Muscle layer of duodenum (tissue), 2 donors: Measurements from ENCODE around the gene PIEZO1.
"Not testable (repeated sequence)": the region's sequence is repeated elsewhere in the genome, so short reads cannot be mapped to it uniquely, and the experiment has no call there.

Experiments used
- H3K27ac ChIP-seq: one replicate; pipeline ENCODE4 v1.7.0; 2013; ENCODE audit warnings: mild to moderate bottlenecking, low read length
- H3K27me3 ChIP-seq: one replicate; pipeline ENCODE4 v1.7.0; 2013; ENCODE audit warnings: low read depth, mild to moderate bottlenecking, control low read depth, low read length
- H3K36me3 ChIP-seq, 2 donors: one replicate each; pipeline ENCODE4 v1.7.0; 2013; ENCODE audit warnings: low read length in 2 of 2, control low read depth in 1 of 2, mild to moderate bottlenecking in 1 of 2; ENCODE audit not compliant: insufficient read depth in 2 of 2, control insufficient read depth in 1 of 2
- H3K4me1 ChIP-seq, 2 donors: one replicate each; pipeline ENCODE4 v1.7.0; 2013; ENCODE audit warnings: low read length in 2 of 2, mild to moderate bottlenecking in 2 of 2, control low read depth in 1 of 2, moderate library complexity in 1 of 2; ENCODE audit not compliant: insufficient read depth in 2 of 2, control insufficient read depth in 1 of 2
- H3K4me3 ChIP-seq, 2 donors: one replicate each; pipeline ENCODE4 v1.7.0; 2013; ENCODE audit warnings: low read length in 2 of 2, low read depth in 1 of 2, mild to moderate bottlenecking in 1 of 2
- H3K9me3 ChIP-seq, 2 donors: one replicate each; pipeline ENCODE4 v1.7.0; 2013; ENCODE audit warnings: low read length in 2 of 2, control low read depth in 1 of 2, mild to moderate bottlenecking in 1 of 2; ENCODE audit not compliant: control insufficient read depth in 1 of 2
- donor health status: healthy.

The PIEZO1 gene

GRCh38 chr16:88681084-88681680 lies 103.8 kb downstream of the PIEZO1 start:
- Histone ChIP-seq H3K9me3 (no peaks in the 10 kb centered on the region), H3K36me3 (no peaks in the 10 kb centered on the region), H3K27me3 (peaks cover 28% of the 10 kb centered on the region), H3K4me1 (peaks cover 0 to 17% of the 10 kb centered on the region in 2 donors), H3K4me3 (no peak overlapping the region), H3K27ac (no peak overlapping the region)

GRCh38 chr16:88680554-88681083 lies 104.4 kb downstream of the PIEZO1 start:
- Histone ChIP-seq H3K4me1 (peaks cover 0 to 12% of the 10 kb centered on the region in 2 donors), H3K27ac (no peak overlapping the region), H3K4me3 (no peak overlapping the region), H3K27me3 (peaks cover 28% of the 10 kb centered on the region), H3K36me3 (no peaks in the 10 kb centered on the region), H3K9me3 (no peaks in the 10 kb centered on the region)

GRCh38 chr16:88678224-88678979 lies 106.6 kb downstream of the PIEZO1 start:
- Histone ChIP-seq H3K4me1 (peaks cover 0 to 7% of the 10 kb centered on the region in 2 donors), H3K27ac (no peak overlapping the region), H3K36me3 (no peaks in the 10 kb centered on the region), H3K4me3 (no peak overlapping the region), H3K9me3 (no peaks in the 10 kb centered on the region), H3K27me3 (peaks cover 13% of the 10 kb centered on the region)

DNA sequence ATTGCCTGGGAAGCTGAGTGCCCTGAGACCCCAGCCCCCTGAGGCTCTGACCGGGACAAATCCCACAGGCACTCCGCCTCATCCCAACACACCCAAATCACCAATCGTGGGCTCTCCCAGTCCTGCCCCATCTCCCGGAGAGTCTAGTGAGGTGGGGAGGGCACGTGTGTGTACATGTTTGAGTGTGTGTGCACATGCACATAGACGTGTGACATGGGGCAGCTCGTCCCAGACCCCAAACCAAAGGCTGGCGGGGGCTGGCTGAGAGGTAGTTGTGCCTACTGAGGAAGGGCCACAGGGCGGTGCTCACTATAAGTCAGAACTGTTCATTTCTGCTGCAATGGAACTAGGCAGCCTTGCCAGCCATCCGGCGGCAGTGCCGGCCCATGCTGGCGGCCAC lies 107.3 kb downstream of the PIEZO1 start:
- Histone ChIP-seq H3K27ac (no peak overlapping the region), H3K4me3 (no peak overlapping the region), H3K4me1 (peaks cover 0 to 7% of the 10 kb centered on the region in 2 donors), H3K27me3 (peaks cover 13% of the 10 kb centered on the region), H3K36me3 (no peaks in the 10 kb centered on the region), H3K9me3 (no peaks in the 10 kb centered on the region)

- peaks cover 5% of the 10 kb centered on the region for H3K27me3 ChIP-seq
- no peaks in the 10 kb centered on the region for H3K9me3 ChIP-seq
- no peak overlapping the region for H3K27ac ChIP-seq
- no peaks in the 10 kb centered on the region for H3K36me3 ChIP-seq
- H3K4me1 ChIP-seq, result no peaks in the 10 kb centered on the region
- no peak overlapping the region for H3K4me3 ChIP-seq
Measured at GRCh38 chr16:88676502-88677242, 108.3 kb downstream of the PIEZO1 start.

DNA sequence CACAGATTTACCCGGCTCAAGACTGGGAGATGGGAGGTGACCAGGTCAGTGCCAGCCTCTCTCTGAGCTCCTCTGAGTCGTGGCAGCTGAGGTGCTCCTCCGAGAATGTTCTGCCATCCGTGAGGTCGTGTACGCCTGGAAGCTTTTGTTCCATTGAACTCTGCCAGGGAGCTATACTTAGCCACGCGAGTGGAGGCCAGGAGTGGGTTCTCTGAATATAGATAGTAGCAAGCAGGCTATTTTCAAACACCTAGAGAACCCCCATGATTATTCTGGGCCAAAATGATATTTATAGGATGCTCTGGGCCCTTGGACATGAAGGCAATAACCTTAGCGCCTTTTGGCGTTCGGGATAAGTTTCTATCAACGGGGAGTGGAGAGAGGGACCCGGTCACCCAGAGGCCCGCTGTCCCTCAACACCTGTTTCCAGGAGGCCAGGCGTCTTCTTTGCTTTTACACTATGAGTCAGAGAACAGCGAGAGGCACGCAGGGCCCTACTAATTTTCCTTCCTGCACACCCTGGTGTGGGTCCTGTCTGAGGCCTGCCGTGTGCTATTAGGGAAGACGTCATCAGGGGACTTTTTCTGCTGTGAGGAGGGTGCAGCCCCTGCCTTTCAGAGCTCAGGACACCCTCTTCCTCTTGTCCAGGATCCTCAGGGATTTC lies 111.2 kb downstream of the PIEZO1 start:
- Histone ChIP-seq H3K9me3 (no peaks in the 10 kb centered on the region), H3K27me3 (no peaks in the 10 kb centered on the region), H3K27ac (no peak overlapping the region), H3K4me3 (no peak overlapping the region), H3K4me1 (no peaks in the 10 kb centered on the region), H3K36me3 (no peaks in the 10 kb centered on the region)

- Histone ChIP-seq H3K36me3 (no peaks in the 10 kb centered on the region), H3K4me1 (no peaks in the 10 kb centered on the region), H3K27me3 (no peaks in the 10 kb centered on the region), H3K4me3 (no peak overlapping the region), H3K9me3 (no peaks in the 10 kb centered on the region), H3K27ac (no peak overlapping the region)
Measured at GRCh38 chr16:88672776-88673175, 112.2 kb downstream of the PIEZO1 start.

DNA sequence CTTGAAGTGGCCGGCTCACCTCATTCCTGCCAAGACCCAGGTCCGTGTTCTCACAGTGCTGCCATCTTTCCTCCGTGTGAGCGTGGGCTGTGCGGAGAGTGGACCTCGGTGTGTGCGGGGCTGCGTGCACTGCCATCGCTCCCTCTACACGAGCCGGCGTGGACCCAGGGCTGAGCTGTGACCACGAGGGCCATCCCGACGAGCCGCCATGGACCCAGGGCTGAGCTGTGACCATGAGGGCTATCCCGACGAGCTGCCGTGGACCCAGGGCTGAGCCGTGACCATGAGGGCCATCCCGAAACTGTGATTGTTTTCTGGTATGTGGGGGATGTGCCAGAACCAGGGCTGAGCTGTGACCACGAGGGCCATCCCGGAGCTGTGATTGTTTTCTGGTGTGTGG lies 113.2 kb downstream of the PIEZO1 start:
- H3K36me3 ChIP-seq, result no peaks in the 10 kb centered on the region
- H3K27me3 ChIP-seq, result no peaks in the 10 kb centered on the region
- H3K9me3 ChIP-seq, result no peaks in the 10 kb centered on the region
- no peak overlapping the region for H3K27ac ChIP-seq
- H3K4me1 ChIP-seq, result no peaks in the 10 kb centered on the region
- no peak overlapping the region for H3K4me3 ChIP-seq

DNA sequence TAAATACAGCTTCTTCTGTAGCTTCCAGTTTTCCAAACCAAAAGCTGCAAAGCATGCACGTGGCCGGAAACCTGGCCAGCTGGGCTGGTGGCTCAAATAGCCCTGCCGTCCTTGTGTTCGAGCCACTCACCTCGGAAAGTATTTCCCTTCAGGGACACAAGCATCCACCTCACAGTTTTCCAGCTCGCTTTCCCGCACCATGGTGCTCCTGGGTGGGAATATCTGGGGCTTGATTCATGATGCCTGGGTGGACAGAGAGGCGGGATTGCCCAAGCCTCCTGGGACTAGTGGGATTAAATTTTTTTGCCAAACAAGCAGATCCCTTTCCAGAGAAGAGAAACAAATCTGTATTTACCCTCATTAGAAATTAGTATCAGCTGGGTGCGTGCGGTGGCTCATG lies 115.0 kb downstream of the PIEZO1 start:
- Histone ChIP-seq H3K36me3 (no peaks in the 10 kb centered on the region), H3K27ac (no peak overlapping the region), H3K4me3 (no peak overlapping the region), H3K27me3 (no peaks in the 10 kb centered on the region), H3K4me1 (no peaks in the 10 kb centered on the region), H3K9me3 (no peaks in the 10 kb centered on the region)

DNA sequence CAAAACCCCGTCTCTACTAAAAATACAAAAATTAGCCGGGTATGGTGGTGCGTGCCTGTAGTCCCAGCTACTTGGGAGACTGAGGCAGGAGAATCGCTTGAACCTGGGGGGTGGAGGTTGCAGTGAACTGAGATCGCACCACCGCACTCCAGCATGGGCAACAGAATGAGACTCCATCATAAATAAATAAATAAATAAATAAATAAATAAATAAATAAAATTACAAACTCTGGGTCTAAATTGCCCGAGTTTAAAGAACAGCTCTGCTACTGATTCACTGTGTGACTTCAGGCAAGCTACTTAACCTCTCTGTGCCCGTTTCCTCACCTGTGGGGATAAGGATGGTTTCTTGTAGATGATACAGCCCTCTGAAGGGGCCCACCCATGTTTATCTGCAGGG lies 115.5 kb downstream of the PIEZO1 start:
- not testable (repeated sequence) for H3K4me1 ChIP-seq, H3K9me3 ChIP-seq, H3K27ac ChIP-seq

GRCh38 chr16:88667461-88667860 lies 117.6 kb downstream of the PIEZO1 start:
- H3K9me3 ChIP-seq, result no peaks in the 10 kb centered on the region
- H3K4me3 ChIP-seq, result no peak overlapping the region
- no peak overlapping the region for H3K27ac ChIP-seq
- H3K36me3 ChIP-seq, result no peaks in the 10 kb centered on the region
- H3K4me1 ChIP-seq, result peaks cover 0 to 6% of the 10 kb centered on the region in 2 donors
- H3K27me3 ChIP-seq, result no peaks in the 10 kb centered on the region

More for the DNA sequence above, 115.5 kb downstream of the PIEZO1 start:
- H3K27me3 ChIP-seq, H3K4me3 ChIP-seq, H3K36me3 ChIP-seq: not testable (repeated sequence)
